Middle frontal gyrus (tissue), 1 donor: ENCODE measurements around the gene NKX2-1.

Experiments used
- DNase-seq: peaks from one replicate; pipeline ENCODE4 v3.0.0-alpha.2; 2015; ENCODE audit warnings: low spot score; ENCODE audit errors: extremely low spot score

The NKX2-1 gene

DNA sequence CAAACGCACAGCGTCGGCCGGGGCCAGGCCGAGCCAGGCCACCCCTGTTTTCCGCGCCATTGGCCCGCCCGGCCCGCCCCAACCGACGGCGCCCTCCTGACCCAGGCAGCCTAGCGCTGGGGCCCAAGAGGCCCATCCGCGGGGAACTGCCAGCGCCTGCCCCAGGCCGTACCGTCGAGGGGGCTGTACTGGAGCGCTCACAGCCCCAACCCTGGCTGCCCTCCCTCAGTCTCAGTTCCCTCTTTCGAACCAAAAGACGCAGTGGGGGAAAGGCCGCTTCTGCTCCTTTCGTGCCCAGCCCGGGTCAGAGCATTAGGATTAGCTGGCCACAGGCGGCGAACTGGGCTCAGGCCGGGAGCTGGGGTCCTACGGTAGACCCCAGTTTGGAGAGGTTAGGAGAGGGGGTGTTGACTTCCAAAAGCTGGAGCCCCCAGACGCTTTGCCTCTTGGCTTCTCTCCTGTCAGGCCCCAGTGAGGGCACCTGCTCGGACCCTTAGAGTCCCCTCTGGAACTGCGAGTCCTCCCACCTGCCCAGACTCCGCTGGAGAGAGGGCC lies 1.9 kb downstream of the NKX2-1 start:
- DNase-seq = no peak

- DNase-seq = no peak
These were observed 2.6 kb downstream of the NKX2-1 start for GRCh38 chr14:36517242-36518030.

DNA sequence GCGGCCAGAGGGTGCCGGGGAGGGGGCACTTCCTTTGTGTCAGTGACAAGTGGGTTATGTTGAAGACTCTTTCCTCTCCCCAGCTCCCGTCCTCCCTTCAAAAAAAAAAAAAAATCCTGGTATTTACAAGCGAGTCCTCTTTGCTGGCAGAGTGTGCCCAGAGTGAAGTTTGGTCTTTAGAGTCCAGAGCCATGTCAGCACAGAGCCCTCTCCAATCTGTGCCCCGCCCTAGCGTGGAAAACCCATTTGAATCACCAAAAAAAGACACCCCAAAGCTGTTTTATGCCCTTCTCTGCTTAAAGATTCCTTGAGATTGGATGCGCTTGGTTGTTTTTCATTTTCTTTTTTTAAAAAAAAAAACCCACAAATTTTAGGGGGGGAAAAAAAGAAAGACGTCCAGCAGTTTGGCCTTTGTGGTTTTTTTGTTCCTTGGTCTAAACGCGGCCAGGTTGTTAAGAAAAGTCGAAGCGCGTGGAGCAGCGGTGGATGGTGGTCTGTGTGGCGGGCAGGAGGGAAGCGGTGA lies 3.3 kb downstream of the NKX2-1 start:
- no peak for DNase-seq

DNA sequence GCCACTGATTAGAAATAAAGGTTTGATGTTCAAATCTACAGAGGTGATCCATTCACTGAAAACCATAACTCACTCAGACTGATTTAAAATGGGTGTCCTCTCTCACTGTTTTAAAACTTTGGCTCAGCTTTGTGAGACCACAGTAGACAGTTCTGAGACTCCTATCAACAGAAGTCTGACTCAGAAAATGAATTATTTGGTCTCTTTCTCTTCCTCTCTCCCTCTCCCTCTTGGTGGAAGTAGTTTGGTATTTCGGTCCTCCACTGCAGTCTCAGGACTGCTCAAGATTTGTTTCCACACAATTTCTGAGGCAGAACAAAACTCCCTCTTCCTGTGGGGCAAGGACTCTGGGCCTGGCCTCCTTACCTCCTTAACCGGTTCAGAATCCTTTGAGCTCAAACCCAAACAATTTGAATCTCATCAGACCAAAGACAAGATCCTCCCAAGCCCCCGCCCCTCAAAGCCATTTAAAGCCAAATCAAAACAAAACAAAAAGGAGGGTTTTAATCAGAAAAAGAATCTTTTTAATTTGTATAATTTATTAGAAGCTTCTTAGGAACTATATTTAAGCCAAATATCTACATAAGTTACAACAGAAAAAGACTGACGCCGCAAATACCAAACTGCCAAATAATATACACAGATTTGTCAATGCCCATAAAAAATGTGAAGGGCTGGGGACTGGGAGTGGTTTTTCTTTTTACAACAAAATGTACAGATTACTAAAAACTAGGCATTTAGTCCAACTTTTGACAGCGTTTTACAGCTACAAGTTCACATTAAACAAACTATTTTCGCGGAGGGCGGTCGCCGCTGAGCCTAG lies 3.9 kb downstream of the NKX2-1 start:
- no peak for DNase-seq

DNA sequence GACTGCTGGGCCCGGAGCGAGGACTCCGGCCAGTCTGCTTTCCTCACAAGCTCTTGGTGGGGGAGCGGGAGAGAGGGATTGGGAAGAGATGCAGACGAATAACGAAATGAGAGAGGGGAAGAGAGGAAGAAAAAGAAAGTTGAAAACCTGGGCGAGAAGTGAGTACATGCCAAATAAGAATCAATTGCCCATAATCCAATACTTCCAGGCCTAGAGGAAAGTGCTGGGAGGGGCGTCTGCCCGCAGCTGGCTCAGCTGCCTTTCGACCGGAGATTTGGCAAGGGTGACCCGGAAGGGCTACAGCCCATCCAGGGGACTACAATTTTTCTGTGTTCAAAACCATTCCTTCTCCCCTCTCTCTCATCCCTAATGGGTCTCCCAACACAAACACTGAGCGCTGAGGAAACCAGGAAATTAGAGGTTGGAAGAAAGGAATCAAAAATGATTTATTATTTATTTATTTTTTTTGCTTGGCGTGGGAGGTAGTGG lies 4.9 kb downstream of the NKX2-1 start:
- DNase-seq = no peak

DNA sequence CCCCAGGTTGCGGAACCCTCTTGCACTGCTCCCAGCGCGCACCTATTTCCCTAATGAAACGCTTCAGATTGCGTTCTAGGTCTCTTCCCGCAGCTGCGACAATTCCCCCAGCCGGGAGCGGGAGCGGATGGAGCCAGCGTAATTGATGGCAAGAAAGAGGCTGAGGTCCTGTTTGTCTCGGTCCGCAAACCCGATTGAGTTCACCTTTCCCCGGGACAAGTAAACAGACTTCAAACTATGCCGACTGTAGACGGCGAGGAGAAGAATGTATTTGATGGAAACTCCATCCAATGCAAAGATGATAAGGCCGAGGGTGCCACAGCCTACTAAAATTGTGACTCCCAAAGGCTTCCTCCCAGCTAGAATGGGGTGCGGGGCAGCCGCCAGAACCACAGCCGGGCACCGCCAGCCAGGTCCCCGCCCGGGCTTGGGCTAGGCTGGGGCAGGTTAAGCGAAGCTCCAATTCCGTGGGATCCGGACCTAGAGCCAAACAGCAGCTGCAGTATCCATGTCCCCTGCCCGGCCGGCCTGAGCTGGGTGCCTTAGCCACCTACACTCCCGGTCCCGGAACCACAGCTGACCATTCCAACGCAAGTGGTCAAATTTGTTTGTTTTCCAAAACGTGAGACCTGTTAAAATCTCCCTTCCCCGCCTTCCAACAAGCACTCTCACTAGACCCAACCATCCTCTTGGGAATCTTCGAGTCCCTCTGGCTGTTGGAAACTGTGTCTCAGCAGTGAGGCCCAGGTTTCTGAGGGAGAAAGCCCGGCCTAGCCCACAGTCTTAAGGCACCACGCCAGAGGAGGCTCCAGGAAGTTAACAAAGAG lies 5.5 kb downstream of the NKX2-1 start:
- no peak for DNase-seq

GRCh38 chr14:36513451-36514277 lies 6.4 kb downstream of the NKX2-1 start:
- no peak for DNase-seq

- DNase-seq = no peak
These were observed 7.0 kb downstream of the NKX2-1 start for GRCh38 chr14:36513012-36513420.

DNA sequence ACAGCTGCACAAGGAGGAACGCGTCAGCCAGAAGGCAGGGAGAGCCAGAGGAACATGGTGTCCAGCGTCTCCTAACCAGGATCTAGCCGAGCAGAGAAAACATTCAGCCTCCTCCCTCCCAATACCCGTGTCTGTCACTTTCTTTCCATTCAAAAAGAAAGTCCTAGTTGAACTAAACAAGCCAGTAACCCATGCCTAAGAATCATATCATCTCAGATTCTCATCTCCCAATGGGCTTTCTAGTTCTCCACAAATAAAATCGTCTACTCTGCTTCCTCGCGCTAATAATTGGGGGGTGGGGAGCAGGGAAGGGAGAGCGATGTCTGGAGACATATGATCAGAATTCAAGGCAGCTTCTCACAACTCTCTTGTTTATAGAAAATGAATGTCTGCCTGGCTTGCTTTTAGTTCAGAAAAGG lies 7.4 kb downstream of the NKX2-1 start:
- DNase-seq = no peak

GRCh38 chr14:36511981-36512584 lies 7.9 kb downstream of the NKX2-1 start:
- no peak for DNase-seq

DNA sequence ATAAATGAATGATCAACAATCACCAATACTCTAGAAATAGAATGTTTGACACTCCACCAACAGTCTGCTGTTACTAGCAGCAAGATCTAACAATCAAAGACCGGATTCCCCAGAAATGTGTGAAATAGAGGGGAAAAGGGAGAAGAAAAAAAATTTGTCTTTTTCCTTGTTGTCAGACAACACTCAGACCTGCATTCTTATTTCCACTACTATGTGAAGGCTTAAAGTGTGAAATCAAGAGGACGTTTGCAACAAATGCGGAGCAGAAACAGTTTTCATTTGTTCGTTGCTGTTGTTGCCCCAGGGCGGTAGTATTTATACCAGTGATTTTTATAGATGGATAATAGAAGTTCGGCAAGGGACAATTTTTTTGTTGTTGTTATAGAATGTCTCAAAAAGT lies 9.2 kb downstream of the NKX2-1 start:
- no peak for DNase-seq

DNA sequence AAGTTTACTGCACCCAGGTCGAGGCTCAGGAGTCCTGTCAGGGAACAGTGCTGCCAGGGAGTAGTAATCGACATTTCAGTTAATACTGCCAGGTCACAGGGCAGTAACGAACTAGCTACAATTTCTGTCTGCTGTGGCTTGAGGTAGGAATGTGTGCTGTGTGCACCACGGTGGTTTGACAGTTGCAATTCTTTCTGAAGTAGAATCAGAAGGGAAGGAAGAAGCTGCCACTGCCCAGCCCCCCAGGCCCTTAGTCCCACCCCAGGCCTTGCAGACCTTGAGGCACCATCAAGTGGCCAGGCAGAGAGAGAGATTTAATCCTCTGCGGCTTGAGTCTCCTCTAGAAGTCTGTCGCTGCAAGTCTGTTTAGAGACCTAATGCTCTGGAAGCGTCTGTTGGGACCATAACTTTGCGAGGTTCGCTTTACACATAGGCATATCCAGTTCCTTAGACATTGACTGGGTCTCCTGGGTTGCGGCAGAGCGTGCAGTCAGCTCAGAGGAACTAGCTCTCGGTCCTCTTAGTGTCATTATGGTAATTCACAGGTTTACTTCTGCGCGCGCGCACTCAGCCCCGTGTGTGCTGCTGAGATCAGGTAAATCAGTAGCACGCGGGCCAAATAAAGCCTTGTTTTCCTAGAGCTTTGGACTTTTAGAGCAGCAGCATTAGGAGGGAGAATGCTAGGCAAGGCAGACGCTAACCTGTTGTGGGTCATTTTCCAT lies 9.8 kb downstream of the NKX2-1 start:
- no peak for DNase-seq

DNA sequence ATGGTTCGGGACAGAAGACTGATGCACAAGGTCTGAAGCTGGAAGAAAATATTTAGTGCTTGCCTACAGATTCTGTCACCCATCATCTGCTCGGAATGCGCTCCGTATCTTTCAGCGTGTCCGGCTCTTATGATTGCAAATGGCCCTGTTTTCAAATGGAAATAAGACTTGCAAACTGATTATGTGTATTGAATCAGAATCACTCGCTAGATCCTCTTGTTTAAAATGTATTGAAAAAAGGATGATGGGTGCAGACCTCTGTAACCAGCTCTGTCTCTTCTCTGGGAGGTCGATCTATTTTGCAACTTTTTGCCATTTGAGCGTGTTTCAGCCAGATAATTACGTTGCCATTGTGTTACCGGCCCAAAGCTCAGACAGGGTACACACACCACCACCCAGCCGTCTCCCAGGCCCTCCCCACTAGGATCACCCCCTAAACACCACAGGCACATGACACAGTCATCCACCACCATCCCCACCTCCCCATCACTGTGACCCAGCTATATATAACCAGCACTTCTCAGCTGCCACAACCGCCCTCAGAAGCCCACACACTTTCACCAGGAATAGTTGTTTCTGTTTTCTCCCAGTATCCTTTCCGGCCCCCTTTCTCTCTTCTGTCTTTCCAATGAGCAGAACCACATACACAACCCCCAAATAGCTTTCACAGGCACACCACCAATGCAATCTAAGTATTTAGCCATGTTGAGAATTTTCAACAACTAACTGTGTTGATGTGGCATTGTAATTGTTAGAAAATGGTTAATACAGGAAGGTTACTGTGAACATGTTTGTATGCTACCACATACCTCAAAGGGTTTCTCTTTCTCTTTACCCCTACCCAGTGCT lies 10.7 kb downstream of the NKX2-1 start:
- DNase-seq = no peak

DNA sequence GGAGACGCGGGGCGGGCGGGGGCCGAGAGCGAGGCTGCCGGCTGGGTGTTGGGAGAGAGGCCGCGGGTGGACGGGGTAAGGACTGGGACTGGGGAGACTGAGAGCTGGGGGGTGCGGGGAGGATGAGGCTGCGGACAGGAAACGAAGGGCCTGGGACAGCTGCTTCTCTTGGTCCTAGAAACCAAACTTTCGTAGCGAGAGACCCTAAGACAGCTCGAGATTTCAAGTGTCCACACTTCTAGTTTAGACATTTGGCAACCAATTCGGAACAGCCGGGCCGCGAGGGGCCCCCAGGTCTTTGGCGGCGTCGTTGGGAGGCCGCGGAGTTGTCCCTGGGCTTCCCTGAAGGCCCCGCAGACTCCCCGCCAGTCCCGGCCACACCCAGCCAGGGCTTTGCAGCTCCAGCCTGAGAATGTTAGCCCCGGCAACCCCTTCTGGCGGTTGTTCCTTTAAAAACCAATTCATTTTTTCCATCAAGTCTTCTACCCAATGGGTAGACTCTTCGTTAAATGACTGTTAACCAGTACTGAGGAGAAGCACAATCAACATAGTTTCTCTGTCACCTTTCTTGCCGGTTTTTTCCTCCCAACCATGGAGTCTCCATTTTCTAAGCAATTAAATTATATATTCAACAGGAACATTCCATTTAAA lies 11.5 kb downstream of the NKX2-1 start:
- DNase-seq = no peak

GRCh38 chr14:36507847-36508417 lies 12.1 kb downstream of the NKX2-1 start:
- DNase-seq = no peak

- no peak for DNase-seq
These were observed 13.1 kb downstream of the NKX2-1 start for GRCh38 chr14:36506732-36507614.
